IPS DF 4.7 (cell line): ENCODE results near the gene KLKB1.

ENCODE experiments used
- DNase-seq: peaks from one replicate; pipeline ENCODE4 v3.0.0-alpha.2; 2013; ENCODE audit warnings: low spot score; ENCODE audit errors: extremely low read depth

Gene KLKB1

GRCh38 chr4:186307497-186307896, 80.2 kb downstream of the KLKB1 start:
- DNase-seq, result no peak

- no peak for DNase-seq
These were observed 80.6 kb downstream of the KLKB1 start for GRCh38 chr4:186307916-186308315.
